ENCODE data around the gene SLC44A5.

GRCh38 chr1:75611014-75611413 lies at the start of gene SLC44A5:
- TF ChIP-seq CTCF (IDR thresholded peaks at IDR 0.05) (no peak), POLR2AphosphoS5 (IDR thresholded peaks at IDR 0.05; ENCODE audit: low read depth, low read length) (no peak), TCF7L2 (IDR thresholded peaks at IDR 0.05; ENCODE audit: low read depth, low read length) (no peak), REST (IDR thresholded peaks at IDR 0.05; ENCODE audit: insufficient read depth in 1 of 2, low read depth in 2 of 2, low read length in 1 of 2) (no peak), SIN3A (IDR thresholded peaks at IDR 0.05; ENCODE audit: borderline replicate concordance, insufficient read depth, low read depth, low read length) (no peak)

Data from Panc1 (cell line).